ENCODE results near the gene CASK.

- no peak for TF ChIP-seq CTCF (conservative IDR thresholded peaks at IDR 0.05; ENCODE audit: low read depth, low read length)
- no peak for TF ChIP-seq EZH2 (IDR thresholded peaks at IDR 0.05; ENCODE audit: borderline replicate concordance, low read depth, low read length, poor library complexity, severe bottlenecking)
Measured at GRCh38 chrX:41946235-41946634, 22.9 kb upstream of the CASK start.

All from A673 (cell line).